Activated CD4-positive, CD25-positive, alpha-beta regulatory T cell (primary cell): Measurements from ENCODE around the gene SMG6.

Source experiments
- DNase-seq, 4 experiments: peaks; one replicate each; lab custom pipeline; 2025; lab: John Stamatoyannopoulos, UW

Gene SMG6

DNA sequence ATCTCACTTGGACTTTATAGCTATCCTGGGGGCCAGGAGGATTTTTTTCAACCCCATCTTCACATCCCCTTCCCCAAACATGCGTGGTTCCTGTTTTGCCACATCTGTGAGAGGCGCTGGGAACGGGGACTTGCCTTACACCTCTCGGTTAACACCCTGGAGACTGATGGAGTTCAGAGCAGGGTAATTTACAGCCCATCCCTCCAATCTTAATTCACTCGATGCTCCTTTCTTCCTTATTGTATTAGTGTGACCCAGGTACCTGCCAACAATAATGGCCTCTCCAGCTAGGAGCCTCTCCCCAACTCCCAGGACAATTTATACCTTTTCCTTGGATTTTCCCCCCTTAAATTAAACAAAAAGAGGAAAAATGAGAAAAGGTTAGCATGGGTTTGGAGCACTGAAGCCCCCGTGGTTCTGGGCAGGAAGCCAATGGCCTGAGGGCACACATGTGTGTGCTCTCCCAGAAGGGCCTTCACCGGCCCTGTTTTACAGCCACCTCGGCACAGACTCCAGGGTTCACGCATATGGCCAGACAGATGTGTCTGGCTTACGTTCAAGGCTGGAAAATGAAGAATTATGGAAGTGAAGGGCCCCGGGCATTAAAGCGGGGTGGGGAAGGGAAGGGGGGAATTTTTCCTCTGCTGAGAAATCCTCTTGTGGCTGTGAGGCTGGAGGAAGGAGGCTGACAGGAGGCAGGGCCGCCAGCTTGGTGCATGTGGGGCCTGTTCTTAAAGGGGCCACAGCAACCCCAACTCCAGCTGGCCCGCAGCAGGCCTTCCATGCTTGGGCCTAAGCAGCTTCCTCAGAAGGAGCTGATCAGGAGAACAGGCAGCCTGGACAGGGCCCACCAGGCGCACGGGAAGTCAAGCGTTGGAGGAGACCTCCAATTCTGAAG, 227.2 kb downstream of the SMG6 start:
- DNase-seq = no peak

GRCh38 chr17:2075336-2076086, 228.1 kb downstream of the SMG6 start:
- no peak for DNase-seq

DNA sequence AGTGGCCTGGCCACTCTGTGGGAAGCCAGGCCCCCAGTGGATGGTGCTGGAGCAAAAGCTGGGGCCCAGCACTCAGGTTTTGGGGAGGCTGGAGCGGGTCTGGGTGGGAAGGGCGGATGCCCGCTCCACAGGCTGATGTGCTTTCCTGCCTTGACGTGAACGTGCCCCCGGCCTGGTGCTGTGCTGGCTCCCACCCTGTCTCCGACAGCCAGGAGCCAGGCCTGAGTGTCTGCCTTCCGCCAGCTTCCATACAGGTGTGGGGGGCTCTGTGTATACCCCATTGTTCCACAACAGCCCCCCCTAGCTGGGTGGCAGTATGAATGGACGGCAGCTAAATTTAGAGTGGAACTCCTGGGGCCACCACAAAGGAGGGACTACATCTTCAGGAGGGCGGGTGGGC, 228.7 kb downstream of the SMG6 start:
- no peak for DNase-seq

DNA sequence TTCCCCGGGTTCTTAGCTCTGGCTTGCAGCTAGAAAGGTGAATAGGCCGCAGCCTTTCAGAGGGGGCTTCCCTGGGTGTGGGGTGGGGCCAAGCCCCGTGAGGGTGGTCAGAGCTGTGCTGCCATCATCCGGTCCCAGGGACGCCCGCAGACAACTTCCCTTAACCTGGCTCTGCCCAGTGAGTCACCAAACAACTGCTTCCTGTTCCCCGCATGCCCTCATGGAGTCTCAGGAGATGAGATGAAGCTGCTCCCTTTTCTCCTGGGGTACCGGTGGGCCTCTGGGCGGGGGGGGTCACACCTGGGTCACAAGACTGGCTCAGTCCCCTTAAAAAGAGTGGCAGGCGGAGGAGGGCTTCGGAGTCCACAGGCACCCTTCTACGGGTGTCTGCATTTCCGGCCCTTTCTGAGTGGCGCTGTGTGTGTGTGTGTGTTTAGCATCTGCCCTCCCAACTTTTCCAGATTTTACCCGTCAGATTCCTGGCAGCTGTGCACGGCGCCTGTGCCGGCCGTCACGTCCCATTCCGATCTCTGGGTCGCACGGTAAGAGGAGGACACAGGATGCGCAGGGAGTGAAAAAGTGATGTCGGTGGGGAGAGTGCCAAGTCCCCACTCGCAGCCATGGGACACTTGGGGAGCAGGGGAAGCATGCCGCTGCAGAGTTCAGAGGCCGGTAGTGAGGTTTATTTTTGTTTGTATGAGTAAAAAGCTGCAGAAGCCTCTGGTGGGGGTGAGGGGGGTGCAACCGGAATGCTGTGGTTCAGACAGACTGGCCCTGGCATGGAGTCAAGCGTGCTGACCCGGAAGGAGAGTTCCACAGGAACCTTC, 231.9 kb downstream of the SMG6 start:
- DNase-seq = no peak

- no peak for DNase-seq
Measured at GRCh38 chr17:2071024-2071385, 232.6 kb downstream of the SMG6 start.

DNA sequence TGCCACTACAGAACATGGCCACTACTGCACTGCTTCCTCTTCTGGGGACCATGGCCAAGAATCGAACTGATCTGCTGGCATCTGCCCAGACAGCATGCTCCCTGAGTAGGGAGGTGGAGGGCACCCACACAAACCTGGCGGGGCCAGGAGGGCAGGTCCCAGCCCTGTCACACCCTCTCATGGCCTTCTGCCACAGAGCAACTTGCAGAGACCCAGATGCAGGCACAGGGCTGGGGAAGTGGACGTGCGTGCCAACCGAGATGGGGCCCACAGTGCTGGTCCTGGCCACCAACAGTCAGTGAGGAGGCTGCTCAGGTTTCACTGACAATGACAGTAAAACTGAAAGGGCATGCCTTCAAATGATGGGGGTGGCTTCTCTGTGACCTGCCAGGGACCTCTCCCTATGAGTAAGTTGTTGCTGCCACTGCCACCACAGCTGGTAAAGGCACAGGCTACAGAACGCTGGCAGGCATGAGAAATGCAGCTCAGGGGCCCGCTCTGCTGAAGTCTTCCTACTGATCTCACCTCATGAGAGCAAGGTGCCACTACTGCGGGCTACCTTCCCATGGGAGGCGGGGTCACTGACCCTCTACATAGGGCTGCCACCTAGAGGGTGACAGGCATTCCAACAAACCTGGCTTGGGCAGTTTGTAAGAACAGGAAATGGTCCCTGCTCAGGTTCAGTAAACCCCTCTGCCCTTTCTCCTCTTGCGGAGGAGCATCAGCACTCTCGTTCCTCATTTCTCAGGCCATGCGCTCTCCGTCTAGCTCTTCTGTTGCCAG, 233.2 kb downstream of the SMG6 start:
- DNase-seq = peak in 2 of 4 experiments; percentile 35 to 46

DNA sequence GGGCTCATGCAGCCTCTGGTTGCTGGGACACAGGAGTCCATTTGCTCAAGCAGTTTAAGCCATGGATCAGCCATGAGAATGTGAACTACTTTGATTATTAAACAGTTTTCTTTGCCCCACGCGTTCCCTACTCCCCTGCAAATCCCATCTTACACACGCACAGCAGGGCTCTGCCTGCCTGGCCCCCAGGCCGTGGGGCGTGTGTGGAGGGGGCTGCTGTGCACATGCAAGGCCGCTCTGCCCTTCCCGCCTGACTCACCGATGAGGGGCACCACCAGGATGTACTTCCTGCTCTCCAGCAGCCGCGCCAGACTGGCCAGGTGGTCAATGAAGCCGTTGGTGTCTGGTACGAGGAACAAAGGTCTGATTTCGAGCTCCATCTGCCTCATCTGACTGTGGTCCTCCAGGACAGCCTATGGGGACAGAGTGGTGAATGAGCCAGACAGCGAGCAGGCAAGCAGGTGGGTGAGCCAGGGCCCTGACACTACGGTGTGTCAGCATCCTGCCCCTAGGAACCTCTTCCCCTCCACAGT, 235.0 kb downstream of the SMG6 start:
- DNase-seq = no peak

DNA sequence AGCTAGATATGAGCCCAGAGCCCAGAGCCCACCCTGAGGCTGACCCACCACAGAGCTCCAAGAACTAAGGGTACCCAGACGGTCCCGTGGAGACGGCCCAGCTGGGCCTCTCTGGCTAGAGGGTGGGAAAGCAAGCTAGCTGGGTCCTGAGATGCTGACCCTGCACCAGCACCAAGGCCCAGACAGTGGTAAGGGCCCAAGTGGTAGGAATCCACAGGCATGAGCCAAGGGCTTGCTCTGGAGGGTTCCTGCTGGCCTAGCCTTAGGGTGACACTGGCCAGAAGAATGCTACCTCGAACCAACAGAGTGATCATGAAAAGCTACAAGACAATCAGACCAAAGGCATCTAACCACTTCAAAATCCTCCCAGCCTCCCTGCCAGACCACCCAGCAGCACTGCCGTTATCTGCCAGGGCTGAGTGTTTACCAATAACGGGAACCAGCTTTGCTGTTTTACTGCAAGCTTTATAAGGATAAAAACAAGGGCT, 235.5 kb downstream of the SMG6 start:
- no peak for DNase-seq

GRCh38 chr17:2067608-2068024, 236.0 kb downstream of the SMG6 start:
- DNase-seq = no peak

DNA sequence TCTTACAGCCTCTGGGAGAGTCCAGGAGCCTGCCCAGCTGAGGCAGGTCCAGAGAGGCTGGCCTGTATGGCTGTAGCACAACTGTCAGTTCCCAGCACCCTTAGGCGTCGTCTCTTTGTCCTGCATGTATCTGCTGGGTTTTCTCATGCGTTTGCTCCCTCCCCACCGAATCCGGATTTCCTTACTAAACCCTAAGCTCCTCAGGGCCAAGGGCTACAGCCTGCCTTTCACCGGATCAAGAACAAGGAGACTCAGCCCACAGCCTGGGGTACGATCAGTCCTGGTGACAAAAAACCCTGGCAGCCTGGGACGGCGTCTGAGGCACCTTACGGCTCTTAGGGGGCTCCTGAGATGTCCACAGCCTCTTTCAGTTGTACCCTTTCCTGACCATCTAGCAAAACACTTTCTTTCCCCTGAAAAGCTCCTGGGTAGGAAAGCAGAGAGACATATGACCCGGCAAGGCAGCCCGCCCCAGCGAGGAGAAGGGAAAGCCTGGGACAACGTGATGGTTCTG, 236.5 kb downstream of the SMG6 start:
- no peak for DNase-seq

DNA sequence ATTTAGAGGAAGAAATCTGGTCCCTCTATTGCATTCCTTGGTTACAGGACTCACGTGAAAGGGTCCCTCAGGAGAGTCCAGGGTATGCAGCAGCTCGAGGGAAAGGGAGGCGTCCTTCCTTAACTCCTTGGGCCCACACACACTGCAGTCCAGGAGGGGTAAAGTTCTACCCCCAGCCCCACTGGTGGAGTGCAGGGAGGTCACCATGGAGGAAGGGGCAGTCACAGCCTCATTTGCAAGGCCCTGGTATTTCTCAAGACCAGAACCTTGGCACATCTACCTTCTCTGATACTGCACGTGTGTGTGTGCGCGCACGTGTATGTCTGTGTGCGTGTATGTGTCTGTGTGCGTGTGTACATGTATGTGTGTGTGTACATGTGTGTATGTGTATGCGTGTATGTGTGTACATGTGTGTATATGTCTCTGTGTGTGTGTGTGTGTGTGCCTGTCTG, 237.6 kb downstream of the SMG6 start:
- DNase-seq = no peak

- peak; percentile 21 to 41 (median 30) for DNase-seq
Measured at GRCh38 chr17:2064980-2065785, 238.4 kb downstream of the SMG6 start.

DNA sequence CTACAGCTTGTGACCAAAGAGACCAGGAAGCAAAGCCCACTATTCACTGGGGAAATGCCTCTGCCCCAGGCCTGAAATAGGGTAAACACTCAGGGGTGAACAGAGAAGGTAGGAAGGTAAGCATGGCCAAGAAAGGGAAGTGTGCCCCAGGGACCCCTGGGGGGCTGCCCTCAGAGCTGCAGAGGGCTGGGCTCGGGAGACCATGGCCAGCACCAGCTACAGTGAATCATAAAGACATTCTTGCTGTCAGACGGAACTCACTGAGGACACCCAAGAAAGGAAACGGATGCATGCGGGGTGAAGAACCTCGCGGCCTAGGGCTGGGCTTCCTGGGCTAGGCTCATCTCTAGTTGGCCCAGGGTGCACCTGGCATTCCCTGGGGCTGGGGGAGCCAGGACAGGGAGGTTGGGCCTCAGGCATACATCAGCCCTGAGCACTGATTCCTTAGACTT, 239.0 kb downstream of the SMG6 start:
- DNase-seq = no peak

- no peak for DNase-seq
Measured at GRCh38 chr17:2064147-2064489, 239.5 kb downstream of the SMG6 start.

GRCh38 chr17:2063261-2064146, 240.1 kb downstream of the SMG6 start:
- no peak for DNase-seq

GRCh38 chr17:2062571-2063183, 240.9 kb downstream of the SMG6 start:
- no peak for DNase-seq

- DNase-seq = no peak
Measured at GRCh38 chr17:2061441-2061958, 242.1 kb downstream of the SMG6 start.
